GM19324 (cell line): Measurements from ENCODE around the gene PLA1A.

Source experiments
- ATAC-seq: cut with Tn5 transposase; IDR thresholded peaks from one replicate; pipeline ENCODE4 v1.9.1; 2021; ENCODE audit warnings: mild to moderate bottlenecking, moderate library complexity; ENCODE audit not compliant: unreplicated experiment, low FRiP score

The PLA1A gene

GRCh38 chr3:119602676-119603075 lies 5.0 kb downstream of the PLA1A start:
- no peak for ATAC-seq

- ATAC-seq = no peak
Measured at GRCh38 chr3:119604878-119605277, 7.2 kb downstream of the PLA1A start.

GRCh38 chr3:119608405-119609000 lies 10.8 kb downstream of the PLA1A start:
- ATAC-seq = no peak

GRCh38 chr3:119609301-119609700 lies 11.6 kb downstream of the PLA1A start:
- ATAC-seq = no peak

- ATAC-seq = no peak
Measured at GRCh38 chr3:119611664-119612063, 14.0 kb downstream of the PLA1A start.

- no peak for ATAC-seq
Measured at GRCh38 chr3:119613201-119613600, 15.5 kb downstream of the PLA1A start.

GRCh38 chr3:119613872-119614271 lies 16.2 kb downstream of the PLA1A start:
- ATAC-seq = no peak

GRCh38 chr3:119616056-119616455 lies 18.4 kb downstream of the PLA1A start:
- no peak for ATAC-seq

- no peak for ATAC-seq
Measured at GRCh38 chr3:119619094-119619493, 21.4 kb downstream of the PLA1A start.

- ATAC-seq = no peak
Measured at GRCh38 chr3:119620899-119621298, 23.2 kb downstream of the PLA1A start.

GRCh38 chr3:119624002-119624720 lies 26.5 kb downstream of the PLA1A start:
- no peak for ATAC-seq

GRCh38 chr3:119625451-119626153 lies 27.9 kb downstream of the PLA1A start:
- ATAC-seq = no peak

GRCh38 chr3:119626196-119626595 lies 28.5 kb downstream of the PLA1A start:
- no peak for ATAC-seq

GRCh38 chr3:119627461-119627860 lies 29.8 kb downstream of the PLA1A start:
- no peak for ATAC-seq

GRCh38 chr3:119628390-119628789 lies 30.7 kb downstream of the PLA1A start:
- ATAC-seq = peak; percentile 69

GRCh38 chr3:119628816-119629445 lies 31.2 kb downstream of the PLA1A start:
- peak; percentile 30 for ATAC-seq

GRCh38 chr3:119630128-119630879 lies 32.6 kb downstream of the PLA1A start:
- no peak for ATAC-seq

GRCh38 chr3:119630880-119631329 lies 33.2 kb downstream of the PLA1A start:
- no peak for ATAC-seq

GRCh38 chr3:119631516-119631915 lies 33.8 kb downstream of the PLA1A start:
- ATAC-seq = no peak

- ATAC-seq = no peak
Measured at GRCh38 chr3:119632216-119632615, 34.5 kb downstream of the PLA1A start.
